Trophoblast cell (in vitro differentiated cells and primary cell): Measurements from ENCODE around the gene SHROOM3.

Experiments
- DNase-seq, 2 donors: peaks; one replicate each; pipeline ENCODE4 v3.0.0-alpha.2; 2016
- H2AFZ ChIP-seq: 2 replicates; pipeline ENCODE4 v1.6.1; 2013; ENCODE audit warnings: low read length, moderate library complexity, mild to moderate bottlenecking; ENCODE audit not compliant: insufficient read depth, poor library complexity
- H2AK5ac ChIP-seq: 2 replicates; pipeline ENCODE4 v1.6.1; 2013; ENCODE audit warnings: mild to moderate bottlenecking, low read length
- H2BK120ac ChIP-seq: 2 replicates; pipeline ENCODE4 v1.6.1; 2013; ENCODE audit warnings: low read length, mild to moderate bottlenecking, moderate library complexity; ENCODE audit not compliant: insufficient read depth, poor library complexity
- H2BK12ac ChIP-seq: 2 replicates; pipeline ENCODE4 v1.6.1; 2013; ENCODE audit warnings: mild to moderate bottlenecking, low read length, moderate library complexity
- H2BK5ac ChIP-seq: 2 replicates; pipeline ENCODE4 v1.6.1; 2013; ENCODE audit warnings: low read length, low read depth, moderate library complexity, mild to moderate bottlenecking; ENCODE audit not compliant: poor library complexity
- H3K14ac ChIP-seq: 2 replicates; pipeline ENCODE4 v1.6.1; 2013; ENCODE audit warnings: mild to moderate bottlenecking, low read length
- H3K18ac ChIP-seq: 2 replicates; pipeline ENCODE4 v1.6.1; 2013; ENCODE audit warnings: mild to moderate bottlenecking, low read length
- H3K23ac ChIP-seq: 2 replicates; pipeline ENCODE4 v1.6.1; 2013; ENCODE audit warnings: low read length
- H3K27ac ChIP-seq: 2 replicates; pipeline ENCODE4 v1.5.1; 2013; ENCODE audit warnings: low read depth, mild to moderate bottlenecking, inconsistent platforms, low read length, moderate library complexity
- H3K27me3 ChIP-seq: 2 replicates; pipeline ENCODE4 v1.6.1; 2013; ENCODE audit warnings: inconsistent platforms, mild to moderate bottlenecking, low read length, moderate library complexity; ENCODE audit not compliant: insufficient read depth
- H3K36me3 ChIP-seq, 2 experiments: 1 replicate in 1 of 2; 2 replicates in 1 of 2; pipeline ENCODE4 v1.6.1; 2013; ENCODE audit warnings: low read length in 2 of 2, mild to moderate bottlenecking in 2 of 2, moderate library complexity in 1 of 2; ENCODE audit not compliant: insufficient read depth in 2 of 2, control insufficient read depth in 1 of 2
- H3K4ac ChIP-seq: 2 replicates; pipeline ENCODE4 v1.6.1; 2013; ENCODE audit warnings: low read depth, mild to moderate bottlenecking, low read length, moderate library complexity
- H3K4me1 ChIP-seq, 2 experiments: 1 replicate in 1 of 2; 2 replicates in 1 of 2; pipeline ENCODE4 v1.6.1; 2013; ENCODE audit warnings: low read length in 2 of 2, mild to moderate bottlenecking in 2 of 2, moderate library complexity in 1 of 2; ENCODE audit not compliant: insufficient read depth in 2 of 2, control insufficient read depth in 1 of 2
- H3K4me2 ChIP-seq: 2 replicates; pipeline ENCODE4 v1.6.1; 2013; ENCODE audit warnings: inconsistent platforms, mild to moderate bottlenecking, low read length, moderate library complexity
- H3K4me3 ChIP-seq: 2 replicates; pipeline ENCODE4 v1.5.1; 2013; ENCODE audit warnings: mild to moderate bottlenecking, low read depth, low read length, inconsistent platforms
- H3K79me1 ChIP-seq: one replicate; pipeline ENCODE4 v1.6.1; 2013; ENCODE audit warnings: low read length
- H3K79me2 ChIP-seq: 2 replicates; pipeline ENCODE4 v1.6.1; 2013; ENCODE audit warnings: low read length, mild to moderate bottlenecking; ENCODE audit not compliant: control insufficient read depth, insufficient read depth, poor library complexity
- H3K9ac ChIP-seq: 2 replicates; pipeline ENCODE4 v1.6.1; 2013; ENCODE audit warnings: mild to moderate bottlenecking, low read length
- H3K9me3 ChIP-seq: 2 replicates; pipeline ENCODE4 v1.6.1; 2013; ENCODE audit warnings: low read depth, mild to moderate bottlenecking, control low read depth, inconsistent platforms, low read length; ENCODE audit not compliant: insufficient read depth
- H4K12ac ChIP-seq: 2 replicates; pipeline ENCODE4 v1.6.1; 2013; ENCODE audit warnings: low read depth, mild to moderate bottlenecking, low read length, moderate library complexity
- H4K8ac ChIP-seq: 2 replicates; pipeline ENCODE4 v1.6.1; 2013; ENCODE audit warnings: low read depth, mild to moderate bottlenecking, low read length, moderate library complexity
- H4K91ac ChIP-seq: one replicate; pipeline ENCODE4 v1.6.1; 2013; ENCODE audit warnings: low read depth, mild to moderate bottlenecking, low read length, moderate library complexity
- WGBS: extraction: QIAGEN DNeasy Blood & Tissue Kit; methylation state at CpG from one replicate; pipeline ENCODE4 v1.1.7; 2013; ENCODE audit warnings: missing lambda C conversion rate; ENCODE audit not compliant: insufficient read length, insufficient coverage; ENCODE audit errors: extremely low coverage; 5-methylcytosine and 5-hydroxymethylcytosine counted together

Gene SHROOM3

DNA sequence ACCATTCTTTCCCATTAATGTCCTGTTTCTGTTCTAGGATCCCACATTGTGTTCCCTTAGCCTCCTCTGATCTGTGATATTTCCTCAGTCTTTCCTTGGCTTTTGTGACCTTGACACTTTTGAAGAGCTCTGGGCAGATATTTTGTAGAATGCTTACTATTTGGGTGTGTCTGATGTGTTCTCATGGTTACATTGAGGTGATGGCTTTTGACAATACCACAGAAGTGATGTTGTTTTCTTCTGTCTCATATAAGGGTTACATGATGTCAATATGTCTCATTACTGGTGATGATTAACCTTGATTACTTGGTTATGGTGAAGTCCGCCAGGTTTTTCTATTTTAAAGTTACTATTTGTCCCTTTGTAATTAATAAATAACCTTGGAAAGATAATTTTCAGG, 279.2 kb downstream of the SHROOM3 start:
- no peak overlapping the region for H3K14ac ChIP-seq
- H3K23ac ChIP-seq, result no peak overlapping the region
- H3K9ac ChIP-seq, result no peak overlapping the region
- no peak overlapping the region for H3K4me3 ChIP-seq
- H2BK120ac ChIP-seq, result no peak overlapping the region
- no peak overlapping the region for H4K12ac ChIP-seq
- no peak overlapping the region for H2BK12ac ChIP-seq
- peaks cover 1% of the 10 kb centered on the region for H3K9me3 ChIP-seq
- peaks cover 2% of the 10 kb centered on the region for H3K79me2 ChIP-seq
- WGBS, result no CpG with 5 or more reads among the region's 1 CpG
- H2AFZ ChIP-seq, result no peak overlapping the region
- no peak overlapping the region for H3K27ac ChIP-seq
- H3K79me1 ChIP-seq, result peaks cover 1% of the 10 kb centered on the region
- H4K8ac ChIP-seq, result no peak overlapping the region
- peaks cover 8 to 27% of the 10 kb centered on the region in 2 experiments for H3K36me3 ChIP-seq
- peaks cover 2 to 7% of the 10 kb centered on the region in 2 experiments for H3K4me1 ChIP-seq
- H2AK5ac ChIP-seq, result no peak overlapping the region
- peak in 1 of 2 donors; percentile 56 for DNase-seq
- H3K27me3 ChIP-seq, result no peaks in the 10 kb centered on the region
- H3K18ac ChIP-seq, result no peak overlapping the region
- no peak overlapping the region for H3K4me2 ChIP-seq
- H2BK5ac ChIP-seq, result no peak overlapping the region
- H4K91ac ChIP-seq, result no peak overlapping the region
- H3K4ac ChIP-seq, result no peak overlapping the region

DNA sequence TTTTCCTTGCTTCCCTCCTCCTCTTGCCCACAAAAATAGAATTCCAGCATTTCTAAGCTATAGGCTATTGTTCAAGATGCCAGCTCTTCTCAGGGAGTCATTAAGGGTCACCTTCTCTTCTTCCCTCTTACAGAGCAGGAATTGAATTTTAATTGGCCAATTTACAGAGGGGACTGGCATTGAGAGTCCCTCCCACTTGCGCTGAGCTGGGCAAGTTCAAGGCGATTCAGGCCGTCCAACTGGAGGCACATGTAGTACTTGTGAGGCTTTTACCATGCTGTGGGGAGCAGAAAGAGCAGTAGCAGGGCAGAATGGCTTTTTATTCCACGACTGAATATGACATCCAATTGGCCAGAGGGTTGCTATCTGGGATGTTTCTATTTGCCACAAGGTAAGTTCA, 281.0 kb downstream of the SHROOM3 start:
- Histone ChIP-seq H3K27ac (no peak overlapping the region), H3K79me2 (no peaks in the 10 kb centered on the region), H2BK12ac (peak overlapping the region; percentile 45), H4K12ac (no peak overlapping the region), H2BK120ac (no peak overlapping the region), H2BK5ac (no peak overlapping the region), H3K23ac (no peak overlapping the region), H3K36me3 (peaks cover 3 to 18% of the 10 kb centered on the region in 2 experiments), H3K79me1 (peaks cover 1% of the 10 kb centered on the region), H3K4me3 (no peak overlapping the region), H3K4me2 (no peak overlapping the region), H3K4ac (peak overlapping the region; percentile 53), H3K14ac (no peak overlapping the region), H3K9me3 (no peaks in the 10 kb centered on the region), H4K91ac (no peak overlapping the region), H2AFZ (no peak overlapping the region), H3K27me3 (no peaks in the 10 kb centered on the region), H2AK5ac (no peak overlapping the region), H3K4me1 (peaks cover 2 to 4% of the 10 kb centered on the region in 2 experiments), H3K18ac (peak overlapping the region; percentile 39), H4K8ac (no peak overlapping the region), H3K9ac (no peak overlapping the region)
- no peak for DNase-seq
- WGBS, result no CpG with 5 or more reads among the region's 4 CpGs

DNA sequence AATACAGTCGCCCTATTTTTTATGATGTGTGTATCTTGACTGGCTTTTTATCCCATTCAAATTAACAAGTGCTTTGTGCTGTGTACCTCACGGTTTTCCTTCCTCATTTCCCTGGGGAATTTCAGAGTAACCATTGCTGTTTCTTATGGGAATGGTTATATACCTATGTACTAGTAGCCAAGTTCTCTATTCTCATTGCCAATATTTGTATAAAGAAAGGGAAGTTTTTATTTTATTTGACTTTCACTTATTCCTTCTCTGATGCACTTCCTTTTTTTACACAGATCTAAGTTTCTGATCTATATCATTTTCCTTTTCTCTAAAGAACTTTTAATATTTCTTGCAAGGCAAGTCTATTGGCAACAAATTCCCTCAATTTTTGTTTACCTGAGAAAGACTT, 281.6 kb downstream of the SHROOM3 start:
- no peak overlapping the region for H2BK5ac ChIP-seq
- no peak overlapping the region for H2AK5ac ChIP-seq
- H3K36me3 ChIP-seq, result peaks cover 0 to 13% of the 10 kb centered on the region in 2 experiments
- H3K4me1 ChIP-seq, result peaks cover 2 to 4% of the 10 kb centered on the region in 2 experiments
- no peaks in the 10 kb centered on the region for H3K27me3 ChIP-seq
- no peak overlapping the region for H2AFZ ChIP-seq
- H4K8ac ChIP-seq, result no peak overlapping the region
- no peak overlapping the region for H3K4me2 ChIP-seq
- no peak overlapping the region for H4K12ac ChIP-seq
- H3K18ac ChIP-seq, result no peak overlapping the region
- DNase-seq, result no peak
- H3K79me2 ChIP-seq, result no peaks in the 10 kb centered on the region
- no peak overlapping the region for H3K23ac ChIP-seq
- no peak overlapping the region for H3K4ac ChIP-seq
- H4K91ac ChIP-seq, result no peak overlapping the region
- no peak overlapping the region for H2BK120ac ChIP-seq
- peaks cover 1% of the 10 kb centered on the region for H3K79me1 ChIP-seq
- no peak overlapping the region for H3K14ac ChIP-seq
- WGBS, result no CpG with 5 or more reads among the region's 2 CpGs
- H2BK12ac ChIP-seq, result no peak overlapping the region
- no peaks in the 10 kb centered on the region for H3K9me3 ChIP-seq
- no peak overlapping the region for H3K27ac ChIP-seq
- no peak overlapping the region for H3K4me3 ChIP-seq
- H3K9ac ChIP-seq, result no peak overlapping the region

DNA sequence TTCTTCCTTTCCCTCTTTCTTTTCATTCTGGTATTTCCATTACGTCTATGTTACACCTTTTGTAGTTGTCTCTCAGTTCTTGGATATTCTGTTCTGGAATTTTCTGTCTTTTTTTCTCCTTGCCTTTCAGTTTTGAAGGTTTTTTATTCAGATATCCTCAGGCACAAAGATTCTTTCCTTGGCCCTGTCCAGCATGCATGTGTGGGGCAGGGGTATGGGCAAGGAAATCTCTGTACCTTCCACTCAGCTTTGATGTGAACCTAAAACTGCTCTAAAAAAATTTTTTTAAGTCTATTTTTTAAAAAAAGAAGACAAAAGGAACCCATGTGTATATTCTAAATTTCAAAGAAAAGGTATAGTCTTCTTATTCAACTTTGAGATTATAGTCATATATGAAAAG, 282.4 kb downstream of the SHROOM3 start:
- Histone ChIP-seq H3K4me1 (peaks cover 2 to 4% of the 10 kb centered on the region in 2 experiments), H3K9me3 (no peaks in the 10 kb centered on the region), H2BK12ac (no peak overlapping the region), H2AFZ (no peak overlapping the region), H4K91ac (no peak overlapping the region), H3K4me2 (no peak overlapping the region), H4K12ac (no peak overlapping the region), H3K4me3 (no peak overlapping the region), H3K79me1 (peaks cover 1% of the 10 kb centered on the region), H4K8ac (no peak overlapping the region), H3K27me3 (no peaks in the 10 kb centered on the region), H3K27ac (no peak overlapping the region), H3K14ac (no peak overlapping the region), H3K18ac (no peak overlapping the region), H2AK5ac (no peak overlapping the region), H3K23ac (no peak overlapping the region), H3K79me2 (no peaks in the 10 kb centered on the region), H2BK120ac (no peak overlapping the region), H3K36me3 (peaks cover 0 to 10% of the 10 kb centered on the region in 2 experiments), H3K9ac (no peak overlapping the region), H3K4ac (no peak overlapping the region), H2BK5ac (no peak overlapping the region)
- DNase-seq, result no peak
- WGBS, result no CpG with 5 or more reads among the region's 1 CpG
